GM12878 (cell line): Measurements from ENCODE around the gene SNPH. TPM values are rescaled to one million over a fixed set of nuclear protein-coding genes. Genes with fewer than 3 reads are reported as not detected.

Source experiments
- ATAC-seq: fragments of 200-7000 bp; cut with Tn5 transposase; 3 replicates; pipeline ENCODE4 v1.9.1; 2020; ENCODE audit warnings: mild to moderate bottlenecking, moderate library complexity
- BruUV-seq: library from RNA; stranded (reverse); fragments of 400-500 nt; replicated peaks from 2 replicates; lab custom pipeline; 2021; lab: Mats Ljungman, UMichigan
- CTCF ChIA-PET: fragments of 300-600 bp; sonication (Branson Sonifier 250); formaldehyde crosslinking; extraction: SDS; loops from one replicate; lab custom pipeline; 2021; ENCODE audit warnings: inconsistent platforms; lab: Yijun Ruan, JAX
- POLR2A ChIA-PET: fragments of 350-600 bp; formaldehyde crosslinking; extraction: SDS; loops from one replicate; lab custom pipeline; 2021; ENCODE audit warnings: inconsistent platforms; lab: Charles Lee
- RAD21 ChIA-PET: fragments of 300-600 bp; sonication (Branson Sonifier 250); formaldehyde crosslinking; loops from one replicate; lab custom pipeline; 2023; ENCODE audit warnings: antibody characterized with exemption; ENCODE audit not compliant: unreplicated experiment; lab: Charles Lee
- SMC1A ChIA-PET: fragments of 300-600 bp; sonication (Branson Sonifier 250); formaldehyde crosslinking; loops from one replicate; lab custom pipeline; 2023; ENCODE audit not compliant: unreplicated experiment, uncharacterized antibody; lab: Charles Lee
- DNase-seq: peaks from one replicate; pipeline ENCODE4 v3.0.0-alpha.2; 2011; ENCODE audit warnings: low read depth, low spot score
- FAIRE-seq: peaks from 3 replicates; lab custom pipeline; 2011; peaks lifted over from hg19 to GRCh38; lab: Jason Lieb, UNC
- H2AFZ ChIP-seq: 2 replicates; pipeline ENCODE4 v1.6.0; 2011; ENCODE audit warnings: low read depth, low read length, control low read depth; ENCODE audit not compliant: control insufficient read depth
- H3K27ac ChIP-seq: 2 replicates; pipeline ENCODE4 v1.5.1; 2011; ENCODE audit warnings: control low read depth; ENCODE audit not compliant: control insufficient read depth, insufficient read depth
- H3K27me3 ChIP-seq, 2 experiments: replicated peaks in 1 of 2; 2 replicates each; pipeline versions ENCODE4 v1.6.0 to v1.6.1; 2011; ENCODE audit warnings: low read length in 1 of 2; ENCODE audit not compliant: control insufficient read depth in 2 of 2, insufficient read depth in 2 of 2
- H3K36me3 ChIP-seq, 2 experiments: 2 replicates each; pipeline ENCODE4 v1.5.1; 2011; ENCODE audit warnings: low read length in 1 of 2; ENCODE audit not compliant: control insufficient read depth in 2 of 2, insufficient read depth in 2 of 2
- H3K4me1 ChIP-seq: 2 replicates; pipeline ENCODE4 v1.6.1; 2011; ENCODE audit warnings: mild to moderate bottlenecking, low read length, moderate library complexity, mixed read lengths; ENCODE audit not compliant: control insufficient read depth, insufficient read depth
- H3K4me2 ChIP-seq: 2 replicates; pipeline ENCODE4 v1.6.0; 2011; ENCODE audit warnings: control low read depth; ENCODE audit not compliant: control insufficient read depth, insufficient read depth
- H3K4me3 ChIP-seq: fragments of 200-600 bp; sonication (generic); 2 replicates; pipeline ENCODE4 v1.5.1; 2016
- H3K79me2 ChIP-seq: 2 replicates; pipeline ENCODE4 v1.6.0; 2011; ENCODE audit warnings: low read length; ENCODE audit not compliant: control insufficient read depth, insufficient read depth
- H3K9ac ChIP-seq: 2 replicates; pipeline ENCODE4 v1.8.0; 2011; ENCODE audit warnings: low read length, control low read depth, mixed read lengths; ENCODE audit not compliant: control insufficient read depth, insufficient read depth
- H3K9me3 ChIP-seq: replicated peaks from 3 replicates; pipeline ENCODE4 v1.5.1; 2011; ENCODE audit warnings: mild to moderate bottlenecking, low read length; ENCODE audit not compliant: control insufficient read depth, insufficient read depth
- H4K20me1 ChIP-seq: 2 replicates; pipeline ENCODE4 v1.6.0; 2011; ENCODE audit not compliant: control insufficient read depth, insufficient read depth
- CBX5 ChIP-seq: sonication (generic); IDR thresholded peaks from 2 replicates; pipeline ENCODE4 v1.6.1; 2016; ENCODE audit warnings: low read depth, moderate library complexity, mild to moderate bottlenecking, inconsistent platforms
- CHD2 ChIP-seq: IDR thresholded peaks from 2 replicates; pipeline ENCODE4 v1.6.1; 2011; ENCODE audit warnings: low read depth, low read length, improper control_type of control experiment, borderline replicate concordance
- E2F8 ChIP-seq: fragments of 450-650 bp; IDR thresholded peaks from 2 replicates; pipeline ENCODE4 v1.6.1; 2018; ENCODE audit warnings: mild to moderate bottlenecking, low read depth, moderate library complexity; ENCODE audit not compliant: partially characterized antibody
- EGR1 ChIP-seq, 2 experiments: IDR thresholded peaks; 1 replicate in 1 of 2; 2 replicates in 1 of 2; pipeline ENCODE4 v1.6.1; 2011 to 2012; ENCODE audit warnings: low read depth in 2 of 2, low read length in 2 of 2, borderline replicate concordance in 1 of 2, mild to moderate bottlenecking in 1 of 2, moderate library complexity in 1 of 2
- ETV6 ChIP-seq, 2 experiments: fragments of 450-650 bp in 1 of 2; IDR thresholded peaks in 1 of 2; conservative IDR thresholded peaks in 1 of 2; 2 replicates each; pipeline ENCODE4 v1.6.1; 2014; ENCODE audit warnings: antibody characterized with exemption in 1 of 2, borderline replicate concordance in 1 of 2, low read depth in 1 of 2, mild to moderate bottlenecking in 1 of 2, moderate library complexity in 1 of 2
- IRF4 ChIP-seq: IDR thresholded peaks from 2 replicates; pipeline ENCODE4 v1.6.1; 2011; ENCODE audit warnings: low read depth, low read length
- MXI1 ChIP-seq: fragments of 150-350 bp; IDR thresholded peaks from 2 replicates; pipeline ENCODE4 v1.6.1; 2011; ENCODE audit warnings: low read depth, mild to moderate bottlenecking, inconsistent platforms, low read length, improper control_type of control experiment
- PBX3 ChIP-seq: IDR thresholded peaks from 2 replicates; pipeline ENCODE4 v1.6.1; 2011; ENCODE audit warnings: mild to moderate bottlenecking, low read depth, low read length, moderate library complexity; ENCODE audit not compliant: insufficient replicate concordance
- POLR2AphosphoS2 ChIP-seq: IDR thresholded peaks from 2 replicates; pipeline ENCODE4 v1.6.1; 2011; ENCODE audit warnings: low read depth, mild to moderate bottlenecking, low read length, improper control_type of control experiment, moderate library complexity
- SUZ12 ChIP-seq: fragments of 200-600 bp; sonication (generic); IDR thresholded peaks from one replicate; pipeline ENCODE4 v1.6.1; 2018; ENCODE audit warnings: antibody characterized with exemption, mild to moderate bottlenecking; ENCODE audit not compliant: unreplicated experiment
- ZBED1 ChIP-seq: IDR thresholded peaks from 2 replicates; pipeline ENCODE4 v1.6.1; 2016; ENCODE audit warnings: borderline replicate concordance
- ZNF207 ChIP-seq: fragments of 450-650 bp; IDR thresholded peaks from 2 replicates; pipeline ENCODE4 v1.6.1; 2014; ENCODE audit warnings: antibody characterized with exemption, mild to moderate bottlenecking, borderline replicate concordance
- ZNF384 ChIP-seq: IDR thresholded peaks from 2 replicates; pipeline ENCODE4 v1.6.1; 2012; ENCODE audit warnings: low read depth, mild to moderate bottlenecking, low read length, improper control_type of control experiment, borderline replicate concordance
- WGBS: methylation state at CpG from one replicate; pipeline ENCODE4 v1.1.6; 2016; ENCODE audit warnings: low lambda C conversion rate; ENCODE audit not compliant: insufficient replicate concordance, insufficient coverage; ENCODE audit errors: missing lambda C conversion rate; 5-methylcytosine and 5-hydroxymethylcytosine counted together
- in situ Hi-C: fragments of 300-500 bp; cut with MboI; formaldehyde crosslinking; loops from 9 replicates; pipeline ENCODE4 v1.14.3; 2018; ENCODE audit warnings: mixed read lengths
- intact Hi-C: fragments of 100-400 bp; cut with micrococcal nuclease; formaldehyde crosslinking; loops from one replicate; pipeline ENCODE4 v1.14.2; 2022; ENCODE audit not compliant: unreplicated experiment
- polyA plus RNA-seq, 11 experiments: library from polyadenylated mRNA; depleted of rRNA in 4 of 11; unstranded in 6 of 11; stranded (reverse) in 5 of 11; fragments of >200 nt; fragmentation: Nextera tagmentation in 4 of 11; fragmentation: Illumina TruSeq in 1 of 11; extraction: Ambion mirVana in 4 of 11; extraction: Trizol in 1 of 11; gene quantifications; 1 replicate in 1 of 11; 2 replicates in 10 of 11; pipeline versions ENCODE4 v1.2.1 to v1.2.3, GENCODE V29; 2011 to 2016; ENCODE audit warnings: inconsistent platforms in 2 of 11, missing spikeins in 2 of 11, low read depth in 1 of 11
- total RNA-seq, 4 experiments: library from RNA; depleted of rRNA in 3 of 4; stranded (reverse); fragments of >200 nt in 3 of 4; fragmentation: Illumina TruSeq in 1 of 4; extraction: Trizol in 1 of 4; gene quantifications; 2 replicates each; pipeline versions ENCODE4 v1.2.1 to v1.2.3, GENCODE V29; 2013 to 2021
- TF ChIP-seq, protein P1 (sequence below): fragments of 450-650 bp; IDR thresholded peaks from 2 replicates; pipeline ENCODE4 v1.6.1; 2017; ENCODE audit warnings: antibody characterized with exemption, mild to moderate bottlenecking, moderate library complexity
- TF ChIP-seq, protein P2 (sequence below): IDR thresholded peaks from 2 replicates; pipeline ENCODE4 v1.6.1; 2011; ENCODE audit warnings: low read depth, low read length, improper control_type of control experiment, borderline replicate concordance

SNPH gene
- total and polyA plus RNA-seq, 10 of the 15 experiments (the other 5 are each of a cell fraction or from before 2014, with no cell fraction given), result 0.02 to 0.45 (median 0.34) TPM; not detected in 2

DNA sequence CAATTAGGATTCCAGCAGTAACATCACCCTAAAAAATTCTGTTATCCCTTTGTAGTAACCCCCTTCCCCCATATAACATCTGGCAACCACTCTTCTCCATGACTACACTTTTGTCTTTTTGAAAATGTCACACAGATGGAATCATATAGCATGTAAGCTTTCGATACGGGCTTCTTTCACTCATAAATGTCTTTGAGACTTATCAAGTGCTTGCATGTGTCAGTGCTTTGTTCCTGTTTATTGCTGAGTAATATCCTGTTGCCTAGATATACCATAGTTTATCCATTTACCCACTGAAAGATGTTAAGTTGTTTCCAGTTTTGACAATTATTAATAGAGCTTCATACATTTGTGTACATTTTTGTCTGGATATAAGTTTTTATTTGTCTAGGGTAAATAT lies 10.4 kb upstream of the SNPH start:
- Histone ChIP-seq H3K9me3 (no peaks in the 10 kb centered on the region), H3K4me3 (no peak overlapping the region), H4K20me1 (no peaks in the 10 kb centered on the region), H3K4me1 (no peaks in the 10 kb centered on the region), H3K27ac (no peak overlapping the region), H3K36me3 (no peaks in the 10 kb centered on the region), H3K27me3 (no peaks in the 10 kb centered on the region; a peak in 2 of 4 replicates), H3K4me2 (no peak overlapping the region), H3K9ac (no peak overlapping the region), H3K79me2 (no peaks in the 10 kb centered on the region), H2AFZ (no peak overlapping the region)
- WGBS, result 82% methylated on average over 2 of the region's 2 CpGs
- ATAC-seq, result no peak
- FAIRE-seq, result no peak
- intact Hi-C loops, result no loop called here
- ChIA-PET SMC1A (interaction anchor here (0.6 kb wide), 1 partner anchor 455 kb away, joined by 3 read pairs; no protein-coding TSS in a partner anchor), POLR2A (no interaction called here), CTCF (no interaction called here), RAD21 (no interaction called here)
- DNase-seq, result no peak
- in situ Hi-C loops, result no loop called here
- BruUV-seq, result no TSS peak
- no peak for TF ChIP-seq ZNF384
- TF ChIP-seq POLR2AphosphoS2, result no peak
- TF ChIP-seq SUZ12, result no peak
- TF ChIP-seq EGR1 (IDR thresholded peaks at IDR 0.05; ENCODE audit: borderline replicate concordance in 1 of 2, low read depth in 2 of 2, low read length in 2 of 2), result no peak
- no peak for TF ChIP-seq ETV6 (conservative IDR thresholded peaks at IDR 0.05 in 1 of 2, IDR thresholded peaks at IDR 0.05 in 1 of 2; ENCODE audit: borderline replicate concordance in 1 of 2, low read depth in 1 of 2)
- TF ChIP-seq CBX5, result no peak
- TF ChIP-seq ZBED1, result no peak
- TF ChIP-seq PBX3, result no peak
- no peak for TF ChIP-seq MXI1
- TF ChIP-seq, protein P1, sequence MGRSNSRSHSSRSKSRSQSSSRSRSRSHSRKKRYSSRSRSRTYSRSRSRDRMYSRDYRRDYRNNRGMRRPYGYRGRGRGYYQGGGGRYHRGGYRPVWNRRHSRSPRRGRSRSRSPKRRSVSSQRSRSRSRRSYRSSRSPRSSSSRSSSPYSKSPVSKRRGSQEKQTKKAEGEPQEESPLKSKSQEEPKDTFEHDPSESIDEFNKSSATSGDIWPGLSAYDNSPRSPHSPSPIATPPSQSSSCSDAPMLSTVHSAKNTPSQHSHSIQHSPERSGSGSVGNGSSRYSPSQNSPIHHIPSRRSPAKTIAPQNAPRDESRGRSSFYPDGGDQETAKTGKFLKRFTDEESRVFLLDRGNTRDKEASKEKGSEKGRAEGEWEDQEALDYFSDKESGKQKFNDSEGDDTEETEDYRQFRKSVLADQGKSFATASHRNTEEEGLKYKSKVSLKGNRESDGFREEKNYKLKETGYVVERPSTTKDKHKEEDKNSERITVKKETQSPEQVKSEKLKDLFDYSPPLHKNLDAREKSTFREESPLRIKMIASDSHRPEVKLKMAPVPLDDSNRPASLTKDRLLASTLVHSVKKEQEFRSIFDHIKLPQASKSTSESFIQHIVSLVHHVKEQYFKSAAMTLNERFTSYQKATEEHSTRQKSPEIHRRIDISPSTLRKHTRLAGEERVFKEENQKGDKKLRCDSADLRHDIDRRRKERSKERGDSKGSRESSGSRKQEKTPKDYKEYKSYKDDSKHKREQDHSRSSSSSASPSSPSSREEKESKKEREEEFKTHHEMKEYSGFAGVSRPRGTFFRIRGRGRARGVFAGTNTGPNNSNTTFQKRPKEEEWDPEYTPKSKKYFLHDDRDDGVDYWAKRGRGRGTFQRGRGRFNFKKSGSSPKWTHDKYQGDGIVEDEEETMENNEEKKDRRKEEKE, result no peak
- no peak for TF ChIP-seq CHD2
- TF ChIP-seq IRF4, result no peak
- no peak for TF ChIP-seq ZNF207
- TF ChIP-seq E2F8, result no peak
- TF ChIP-seq, protein P2, sequence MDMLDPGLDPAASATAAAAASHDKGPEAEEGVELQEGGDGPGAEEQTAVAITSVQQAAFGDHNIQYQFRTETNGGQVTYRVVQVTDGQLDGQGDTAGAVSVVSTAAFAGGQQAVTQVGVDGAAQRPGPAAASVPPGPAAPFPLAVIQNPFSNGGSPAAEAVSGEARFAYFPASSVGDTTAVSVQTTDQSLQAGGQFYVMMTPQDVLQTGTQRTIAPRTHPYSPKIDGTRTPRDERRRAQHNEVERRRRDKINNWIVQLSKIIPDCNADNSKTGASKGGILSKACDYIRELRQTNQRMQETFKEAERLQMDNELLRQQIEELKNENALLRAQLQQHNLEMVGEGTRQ, result no peak
